NCI-H69 (cell line): Measurements from ENCODE around the gene RCAN2.

Experiments used
- DNase-seq: peaks from one replicate; lab custom pipeline; 2025; lab: John Stamatoyannopoulos, UW

Gene RCAN2

DNA sequence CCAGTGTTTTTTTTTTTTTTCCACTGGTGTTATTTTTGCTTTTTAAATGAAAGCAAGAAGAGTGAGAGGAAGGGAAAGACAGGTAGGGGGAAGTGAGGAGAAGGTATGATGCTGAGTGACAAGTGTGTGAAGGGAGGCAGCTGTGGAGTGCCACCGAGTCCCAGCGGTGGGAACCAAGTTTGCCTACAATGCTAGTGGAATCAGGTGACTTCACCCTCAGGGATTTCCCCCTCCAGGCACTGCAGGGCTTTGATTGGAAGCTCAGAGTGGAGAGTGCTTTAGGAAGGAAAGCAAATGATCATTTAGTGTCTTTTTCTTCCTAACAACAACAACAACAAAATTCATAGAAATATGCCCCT is 200.0 kb downstream of the RCAN2 start:
- DNase-seq, result peak; percentile 35

- peak; percentile 66 for DNase-seq
Observed at GRCh38 chr6:46290421-46291274, 200.6 kb downstream of the RCAN2 start.

DNA sequence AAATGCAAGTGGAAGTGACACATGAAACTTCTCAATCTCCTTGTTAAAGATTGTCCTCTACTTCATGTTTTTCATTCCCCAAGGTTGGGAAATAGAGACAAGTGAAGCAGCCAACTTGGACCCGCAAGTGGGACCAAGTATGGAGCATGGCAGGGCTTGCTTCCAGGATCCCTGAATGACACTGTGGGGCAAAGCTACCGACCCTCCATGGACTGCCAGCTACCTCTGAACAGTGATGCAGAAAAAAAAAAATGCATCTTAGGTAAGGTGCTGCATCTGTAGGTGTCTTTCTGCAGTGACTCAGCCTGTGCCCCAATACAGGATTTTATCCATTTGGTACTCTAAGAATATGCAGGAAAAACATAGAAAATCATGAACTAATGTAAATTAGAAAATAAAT is 201.4 kb downstream of the RCAN2 start:
- DNase-seq, result no peak

DNA sequence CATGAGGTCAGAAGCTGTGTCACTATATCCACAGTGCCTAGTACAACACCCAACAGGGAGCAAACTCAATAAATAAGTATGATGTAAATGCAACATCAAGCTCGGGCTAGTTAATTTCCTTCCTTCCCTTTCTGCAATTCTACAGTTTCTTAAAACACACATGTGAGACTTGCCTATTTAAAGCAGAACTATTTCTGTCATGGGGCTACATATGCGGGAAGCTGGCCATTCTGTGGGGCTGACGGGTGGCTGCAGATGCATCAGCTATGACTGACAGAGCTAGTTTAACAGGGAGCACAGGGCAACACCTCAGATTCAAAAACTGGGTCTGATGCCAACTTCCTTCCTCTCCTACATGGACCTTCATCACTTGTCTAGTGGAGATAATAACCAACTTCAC is 202.4 kb downstream of the RCAN2 start:
- no peak for DNase-seq

DNA sequence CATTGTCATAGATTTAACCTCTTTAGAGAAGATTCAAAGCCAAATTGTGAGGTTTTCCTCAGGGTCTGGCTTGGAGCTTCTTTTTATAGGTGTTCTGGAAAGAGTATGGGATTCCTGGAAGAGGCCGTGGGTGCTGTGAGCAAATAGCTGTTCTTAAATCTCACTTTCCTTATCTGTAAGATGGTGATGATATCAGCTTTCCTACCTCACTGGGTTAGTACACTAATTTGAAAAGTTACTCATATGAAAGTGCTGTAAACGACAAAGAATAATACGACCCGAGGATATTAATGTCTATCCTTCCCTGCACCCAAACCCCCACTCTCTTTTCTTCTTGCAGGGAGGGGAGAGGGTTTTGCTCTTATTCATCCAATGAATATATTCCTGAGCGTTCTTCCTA is 203.6 kb downstream of the RCAN2 start:
- DNase-seq, result no peak

- DNase-seq, result no peak
Observed at GRCh38 chr6:46287043-46287442, 204.2 kb downstream of the RCAN2 start.

DNA sequence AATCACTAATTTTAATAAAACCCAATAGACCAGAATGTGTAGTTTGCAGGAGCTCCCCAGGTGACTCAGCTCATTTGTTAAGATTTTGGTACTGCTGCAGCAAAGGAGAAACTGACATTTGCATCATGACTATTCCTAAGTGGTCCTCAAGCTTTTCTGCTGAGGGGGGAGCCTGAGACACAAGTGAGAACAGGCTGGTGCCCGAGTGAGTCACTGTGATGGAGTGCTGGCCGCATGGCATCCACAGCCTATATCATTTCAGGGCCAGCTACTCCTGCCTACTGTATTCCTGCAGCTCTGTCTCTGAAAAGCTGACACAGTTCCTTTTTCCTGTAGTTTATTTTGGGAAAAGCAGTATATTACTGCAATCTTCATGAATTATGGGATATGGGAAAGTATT is 206.8 kb downstream of the RCAN2 start:
- no peak for DNase-seq

DNA sequence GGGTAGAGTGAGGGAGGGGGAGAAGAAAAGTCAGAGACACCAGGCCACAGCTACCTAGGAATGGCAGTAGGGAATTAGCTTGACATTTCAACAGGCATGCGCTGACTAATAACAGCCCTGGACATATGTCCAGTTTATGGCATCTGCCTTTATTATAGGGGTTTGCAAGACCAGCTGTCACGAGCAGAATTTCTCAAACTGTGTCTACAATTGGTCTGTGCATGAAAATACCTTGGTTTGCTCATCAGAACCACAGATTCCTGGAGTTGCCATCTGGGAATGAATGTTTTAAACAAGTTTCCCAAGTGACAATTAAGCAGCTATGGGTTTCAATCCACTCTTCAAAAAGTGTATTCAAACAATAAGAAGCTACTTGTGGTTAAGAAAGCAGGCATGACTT is 210.1 kb downstream of the RCAN2 start:
- DNase-seq, result peak; percentile 87

DNA sequence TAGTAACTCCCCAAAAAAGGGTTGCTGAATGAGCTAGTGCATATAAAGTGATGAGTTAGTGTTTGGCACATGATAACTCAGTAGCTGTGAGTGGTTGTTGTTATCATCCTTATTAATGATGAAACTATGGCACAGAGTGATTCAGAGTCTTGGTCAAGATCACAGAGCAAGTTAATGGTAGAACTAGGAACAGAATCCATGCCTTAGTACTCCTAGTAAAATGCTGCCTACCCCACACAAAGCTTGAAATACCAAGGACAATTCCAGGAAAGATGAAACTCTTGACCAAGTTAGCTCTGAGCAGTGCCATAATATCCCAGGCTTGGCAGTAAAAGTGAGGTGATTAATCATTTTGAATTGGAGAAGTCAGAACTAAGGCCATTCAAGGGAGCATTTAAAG is 211.4 kb downstream of the RCAN2 start:
- DNase-seq, result no peak

DNA sequence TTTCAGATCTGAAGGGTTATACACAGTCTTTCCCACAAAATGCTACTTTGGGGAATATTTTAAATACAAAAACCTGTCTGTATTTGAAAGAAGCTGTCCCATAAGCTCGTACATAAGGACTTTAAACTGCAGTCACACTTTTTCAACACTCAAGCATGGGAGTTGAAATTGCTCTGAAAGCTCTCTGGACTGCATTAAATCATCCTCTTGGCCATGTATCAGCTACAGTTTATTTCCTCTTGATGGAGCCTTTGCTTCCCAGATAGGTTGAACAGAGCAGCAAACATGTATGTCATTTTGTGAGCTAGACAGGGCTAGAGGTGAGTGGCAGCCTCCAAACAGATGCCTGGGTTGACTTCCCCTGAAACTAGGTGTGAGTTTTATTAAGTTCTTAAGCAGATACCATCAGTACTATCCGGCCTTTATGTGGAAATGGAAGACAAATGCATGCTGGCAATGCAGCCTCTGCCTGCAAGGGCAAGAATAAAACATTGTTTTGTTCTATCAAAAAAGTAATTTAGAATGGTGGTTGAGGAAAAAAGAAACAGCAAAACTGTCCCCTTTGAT is 214.6 kb downstream of the RCAN2 start:
- DNase-seq, result no peak

- no peak for DNase-seq
Observed at GRCh38 chr6:46274502-46274901, 216.7 kb downstream of the RCAN2 start.

DNA sequence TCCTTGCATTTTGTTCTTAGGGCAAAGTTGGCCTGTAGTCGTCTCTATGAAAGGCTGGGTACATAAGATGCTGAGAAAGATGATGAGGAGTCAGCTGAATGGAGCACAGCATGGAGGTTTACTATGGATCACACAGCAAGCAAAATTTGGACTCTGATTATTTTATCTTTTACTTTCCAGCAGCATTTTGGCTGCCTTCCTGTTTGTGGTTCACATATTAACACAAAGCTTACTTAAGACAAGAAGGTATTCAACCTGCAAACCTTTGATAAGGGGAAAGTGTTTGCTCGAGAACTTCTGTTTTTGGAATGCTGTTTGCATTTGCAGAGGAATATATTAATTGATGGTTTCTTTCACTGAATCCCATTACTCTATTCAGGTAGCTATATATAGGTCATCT is 217.3 kb downstream of the RCAN2 start:
- DNase-seq, result no peak

DNA sequence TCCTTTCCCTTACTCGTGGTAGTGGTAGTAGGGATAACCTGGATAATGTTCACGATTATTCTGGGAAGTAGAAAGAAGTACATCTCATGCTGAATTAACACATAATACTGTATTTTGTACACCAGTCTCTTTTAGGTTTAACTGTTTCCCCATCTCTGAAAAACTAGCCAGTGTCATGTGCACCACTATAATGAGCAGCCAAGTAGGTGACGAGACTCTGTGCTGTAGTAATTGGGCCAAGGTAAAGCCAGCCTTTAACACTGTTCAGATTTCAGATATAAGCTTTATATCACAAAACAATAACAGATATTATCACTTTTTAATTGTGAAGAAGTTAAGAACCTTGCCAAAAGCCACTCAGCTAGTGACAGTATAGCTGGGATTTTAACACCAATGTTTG is 219.5 kb downstream of the RCAN2 start:
- DNase-seq, result no peak

GRCh38 chr6:46271107-46271506 is 220.1 kb downstream of the RCAN2 start:
- no peak for DNase-seq

GRCh38 chr6:46270336-46270735 is 220.9 kb downstream of the RCAN2 start:
- DNase-seq, result no peak

DNA sequence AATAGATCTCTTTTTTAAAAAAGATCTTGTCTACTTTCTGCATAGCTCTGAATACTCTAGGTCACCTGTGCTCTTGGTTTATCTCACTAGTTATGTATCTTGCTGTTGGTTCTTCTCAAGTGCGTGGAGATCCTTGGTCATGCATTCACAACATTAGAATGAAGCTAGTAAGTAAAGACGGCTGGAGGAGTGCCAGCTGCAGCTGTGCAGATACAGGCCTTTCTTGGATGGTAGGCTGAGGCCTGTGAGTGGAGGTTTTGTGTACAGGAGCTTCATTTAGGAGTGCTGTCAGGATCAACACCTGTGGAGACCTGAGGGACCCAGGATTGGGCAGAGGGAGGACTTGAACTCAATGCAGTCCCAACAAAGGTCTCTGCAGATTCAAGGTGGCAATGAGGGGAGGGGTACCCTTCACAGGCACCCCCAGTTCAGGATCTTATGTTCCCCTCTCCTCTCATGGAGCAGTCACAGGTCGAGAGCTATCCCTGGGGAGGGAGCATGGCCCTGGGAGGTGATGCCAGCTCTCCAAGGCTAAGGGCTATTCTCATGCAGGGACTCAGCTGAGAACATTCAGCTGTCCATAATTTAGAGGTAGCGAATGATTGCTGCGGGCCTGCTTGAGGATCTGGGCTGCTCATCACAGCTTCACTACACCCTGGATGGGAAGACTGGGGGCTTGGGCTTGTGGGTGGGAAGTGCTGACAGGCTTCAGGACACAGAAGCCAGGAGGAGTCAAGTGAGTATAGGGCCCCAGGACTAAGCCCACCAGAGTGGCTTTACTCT is 221.6 kb downstream of the RCAN2 start:
- no peak for DNase-seq

DNA sequence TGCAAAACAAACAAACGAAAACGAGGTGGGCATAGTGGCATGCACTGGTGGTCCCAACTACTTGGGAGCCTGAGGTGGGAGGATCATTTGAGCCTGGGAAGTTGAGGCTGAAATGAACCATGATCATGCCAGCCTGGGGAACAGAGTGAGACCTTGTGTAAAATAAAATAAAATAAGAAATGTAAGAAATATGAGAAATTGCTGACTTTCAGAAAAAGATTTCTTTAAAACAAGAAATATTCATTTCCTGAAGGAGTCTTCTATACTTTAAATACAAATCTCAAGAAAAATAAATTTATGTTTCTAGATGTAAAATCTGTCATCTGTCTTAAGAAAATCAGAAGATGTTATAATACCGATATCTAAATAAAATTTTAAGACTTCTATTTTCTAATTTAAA is 223.7 kb downstream of the RCAN2 start:
- DNase-seq, result no peak

GRCh38 chr6:46265373-46265772 is 225.9 kb downstream of the RCAN2 start:
- no peak for DNase-seq

DNA sequence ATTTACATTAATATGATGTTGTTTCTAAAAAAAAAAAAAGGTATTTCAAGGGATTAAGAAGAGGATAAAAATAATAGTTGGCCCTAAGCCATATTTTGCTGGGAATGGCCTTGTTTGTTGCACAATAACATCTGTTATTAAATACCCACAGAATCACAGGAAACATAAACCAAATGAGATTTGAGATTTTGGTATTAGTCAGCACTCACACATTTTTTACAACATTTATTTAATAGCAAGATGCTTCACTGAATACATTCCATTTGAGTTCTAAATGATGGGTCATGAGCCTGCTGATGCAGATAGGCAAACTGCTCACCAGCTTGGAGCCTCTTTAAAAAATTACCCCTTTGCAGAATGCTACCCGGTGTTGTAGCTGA is 227.6 kb downstream of the RCAN2 start:
- DNase-seq, result no peak

GRCh38 chr6:46262928-46263706 is 228.1 kb downstream of the RCAN2 start:
- DNase-seq, result no peak

- DNase-seq, result no peak
Observed at GRCh38 chr6:46258249-46258648, 233.0 kb downstream of the RCAN2 start.

GRCh38 chr6:46255528-46255927 is 235.7 kb downstream of the RCAN2 start:
- no peak for DNase-seq
